K562 (cell line): Measurements from ENCODE around the gene TOP3A. TPM values are rescaled to one million over a fixed set of nuclear protein-coding genes. Genes with fewer than 3 reads are reported as not detected.
A peak's percentile ranks its signal among the peaks of the same experiment; 100 is the strongest.

Experiments used
- ATAC-seq: fragments of 200-7000 bp; cut with Tn5 transposase; 3 replicates; pipeline ENCODE4 v1.9.1; 2020; ENCODE audit warnings: moderate library complexity
- BruUV-seq: library from RNA; stranded (reverse); fragments of 400-500 nt; replicated peaks from 2 replicates; lab custom pipeline; 2021; lab: Mats Ljungman, UMichigan
- CTCF ChIA-PET: fragments of 300-600 bp; formaldehyde crosslinking; extraction: SDS; loops from one replicate; lab custom pipeline; 2021; ENCODE audit warnings: low intra/inter-chr PET ratio; lab: Yijun Ruan, JAX
- POLR2A ChIA-PET: fragments of 300-600, 350-650 bp; sonication (Branson Sonifier 250); formaldehyde crosslinking; extraction: SDS; loops from one replicate; lab custom pipeline; 2021; ENCODE audit warnings: antibody characterized with exemption, inconsistent platforms; lab: Yijun Ruan, JAX
- DNase-seq, 4 experiments: peaks; one replicate each; pipeline versions ENCODE4 v3.0.0 to v3.0.0-alpha.2; 2011 to 2018; ENCODE audit warnings: low spot score in 3 of 4, mixed read lengths in 3 of 4; ENCODE audit errors: extremely low read depth in 1 of 4
- FAIRE-seq: peaks from 2 replicates; lab custom pipeline; 2011; peaks lifted over from hg19 to GRCh38; lab: Jason Lieb, UNC
- H2AFZ ChIP-seq: 2 replicates; pipeline ENCODE4 v1.6.0; 2011; ENCODE audit warnings: low read depth, low read length, control low read depth, inconsistent platforms
- H3K27ac ChIP-seq: fragments of 200-600 bp; 3 replicates; pipeline ENCODE4 v1.8.0; 2011; ENCODE audit warnings: low read depth, mild to moderate bottlenecking, control low read depth, inconsistent platforms, low read length, moderate library complexity, mixed read lengths; ENCODE audit errors: extremely low read depth
- H3K27me3 ChIP-seq, 2 experiments: fragments of 300-600 bp in 1 of 2; 2 replicates in 1 of 2; 3 replicates in 1 of 2; pipeline versions ENCODE4 v1.6.0 to v1.8.0; 2011; ENCODE audit warnings: inconsistent platforms in 2 of 2, low read length in 2 of 2, mild to moderate bottlenecking in 1 of 2, mixed read lengths in 1 of 2, moderate library complexity in 1 of 2; ENCODE audit not compliant: control insufficient read depth in 2 of 2, insufficient read depth in 2 of 2
- H3K36me3 ChIP-seq: fragments of 300-600 bp; 3 replicates; pipeline ENCODE4 v1.8.0; 2011; ENCODE audit warnings: mild to moderate bottlenecking, low read length, inconsistent platforms; ENCODE audit not compliant: control insufficient read depth, insufficient read depth
- H3K4me1 ChIP-seq, 2 experiments: fragments of 200-600 bp in 1 of 2; replicated peaks in 1 of 2; 2 replicates in 1 of 2; 3 replicates in 1 of 2; pipeline versions ENCODE4 v1.5.1 to v1.8.0; 2011; ENCODE audit warnings: inconsistent platforms in 2 of 2, low read length in 2 of 2, mild to moderate bottlenecking in 1 of 2, mixed read lengths in 1 of 2, moderate library complexity in 1 of 2; ENCODE audit not compliant: control insufficient read depth in 2 of 2, insufficient read depth in 2 of 2
- H3K4me2 ChIP-seq: 2 replicates; pipeline ENCODE4 v1.6.1; 2011; ENCODE audit warnings: low read length, control low read depth, inconsistent platforms, mixed read lengths; ENCODE audit not compliant: insufficient read depth
- H3K4me3 ChIP-seq: fragments of 200-600 bp; sonication (generic), shearing (Covaris generic); 2 replicates; pipeline ENCODE4 v1.5.1; 2016; ENCODE audit warnings: control low read depth, inconsistent platforms
- H3K79me2 ChIP-seq: fragments of 200-600 bp; 3 replicates; pipeline ENCODE4 v1.8.0; 2011; ENCODE audit warnings: low read length, inconsistent platforms; ENCODE audit not compliant: control insufficient read depth, insufficient read depth
- H3K9ac ChIP-seq, 2 experiments: 2 replicates each; pipeline versions ENCODE4 v1.6.0 to v1.6.1; 2011; ENCODE audit warnings: low read depth in 2 of 2, low read length in 2 of 2, control low read depth in 1 of 2, inconsistent platforms in 1 of 2, mild to moderate bottlenecking in 1 of 2, mixed read lengths in 1 of 2; ENCODE audit not compliant: insufficient read depth in 1 of 2
- H3K9me1 ChIP-seq: one replicate; pipeline ENCODE4 v1.6.0; 2011; ENCODE audit warnings: inconsistent platforms, mild to moderate bottlenecking, low read length, moderate library complexity; ENCODE audit not compliant: control insufficient read depth, insufficient read depth
- H3K9me3 ChIP-seq: replicated peaks from 2 replicates; pipeline ENCODE4 v1.5.1; 2011; ENCODE audit warnings: low read depth, low read length, inconsistent platforms; ENCODE audit not compliant: control insufficient read depth, insufficient read depth
- H4K20me1 ChIP-seq: replicated peaks from 2 replicates; pipeline ENCODE4 v1.6.1; 2011; ENCODE audit warnings: low read length, inconsistent platforms, mixed read lengths; ENCODE audit not compliant: control insufficient read depth, insufficient read depth
- BCOR ChIP-seq: fragments of 450-650 bp; IDR thresholded peaks from 2 replicates; pipeline ENCODE4 v1.6.1; 2016
- CAMTA2 ChIP-seq: fragments of 250-450 bp; sonication (Bioruptor Pico); conservative IDR thresholded peaks from 2 replicates; pipeline ENCODE4 v1.5.1; 2022
- CBX2 ChIP-seq: fragments of 200-600 bp; sonication (generic); IDR thresholded peaks from one replicate; pipeline ENCODE4 v1.6.1; 2012; ENCODE audit warnings: mild to moderate bottlenecking, low read length, inconsistent platforms; ENCODE audit not compliant: insufficient read depth, poor library complexity, severe bottlenecking
- DPF2 ChIP-seq: fragments of 450-650 bp; IDR thresholded peaks from 2 replicates; pipeline ENCODE4 v1.6.1; 2016
- ESRRB ChIP-seq: fragments of 250-450 bp; sonication (Bioruptor Pico); IDR thresholded peaks from 2 replicates; pipeline ENCODE4 v1.5.0; 2020; ENCODE audit warnings: mild to moderate bottlenecking, moderate library complexity, borderline replicate concordance
- GATAD2B ChIP-seq: fragments of 450-650 bp; IDR thresholded peaks from 2 replicates; pipeline ENCODE4 v1.6.1; 2017; ENCODE audit warnings: mild to moderate bottlenecking, borderline replicate concordance
- HNRNPK ChIP-seq: fragments of 200-400 bp; formaldehyde crosslinking; IDR thresholded peaks from one replicate; pipeline ENCODE4 v1.6.1; 2018; ENCODE audit warnings: mild to moderate bottlenecking, low read depth, low read length; ENCODE audit not compliant: poor library complexity, severe bottlenecking
- NCOR1 ChIP-seq: fragments of 450-650 bp; IDR thresholded peaks from 2 replicates; pipeline ENCODE4 v1.6.1; 2016; ENCODE audit warnings: mild to moderate bottlenecking, moderate library complexity
- NKRF ChIP-seq: fragments of 450-650 bp; IDR thresholded peaks from 2 replicates; pipeline ENCODE4 v1.6.1; 2016; ENCODE audit warnings: borderline replicate concordance
- NR2C1 ChIP-seq, 2 experiments: fragments of 450-650 bp; IDR thresholded peaks; 2 replicates each; pipeline ENCODE4 v1.6.1; 2017; ENCODE audit warnings: mild to moderate bottlenecking in 2 of 2, antibody characterized with exemption in 1 of 2, inconsistent platforms in 1 of 2, missing compliant biosample characterization in 1 of 2, missing genetic modification characterization in 1 of 2
- NR4A1 ChIP-seq, 2 experiments: fragments of 250-450 bp in 1 of 2; fragments of 450-650 bp in 1 of 2; sonication (Bioruptor Pico) in 1 of 2; IDR thresholded peaks; 2 replicates each; pipeline versions ENCODE4 v1.4.0 to v1.6.1; 2016 to 2020; ENCODE audit warnings: mild to moderate bottlenecking in 2 of 2, missing compliant biosample characterization in 1 of 2, missing genetic modification characterization in 1 of 2, moderate library complexity in 1 of 2
- POLR2H ChIP-seq: IDR thresholded peaks from 2 replicates; pipeline ENCODE4 v1.6.1; 2016; ENCODE audit warnings: missing genetic modification characterization, low read depth, mild to moderate bottlenecking, control low read depth, missing compliant biosample characterization, moderate library complexity
- PRMT5 ChIP-seq: sonication (generic); formaldehyde crosslinking; IDR thresholded peaks from 2 replicates; pipeline ENCODE4 v1.5.0; 2020; ENCODE audit warnings: missing genetic modification reagents
- PURB ChIP-seq: sonication (generic); formaldehyde crosslinking; IDR thresholded peaks from 2 replicates; pipeline ENCODE4 v1.9.0; 2021; ENCODE audit warnings: low read depth, mild to moderate bottlenecking, missing genetic modification reagents
- SRF ChIP-seq, 2 experiments: fragments of 250-450, 450-650 bp in 1 of 2; sonication (Bioruptor Pico) in 1 of 2; sonication (generic) in 1 of 2; formaldehyde crosslinking; IDR thresholded peaks; 2 replicates each; pipeline versions ENCODE4 v1.5.0 to v1.5.1; 2020 to 2022; ENCODE audit warnings: mild to moderate bottlenecking in 1 of 2, missing genetic modification reagents in 1 of 2
- ZNF217 ChIP-seq: sonication (generic); formaldehyde crosslinking; IDR thresholded peaks from 2 replicates; pipeline ENCODE4 v1.8.0; 2022; ENCODE audit warnings: mild to moderate bottlenecking, missing genetic modification reagents
- ZNF586 ChIP-seq: fragments of 450-650 bp; formaldehyde crosslinking; conservative IDR thresholded peaks from 2 replicates; pipeline ENCODE4 v1.4.0; 2020; ENCODE audit warnings: mild to moderate bottlenecking, moderate library complexity
- ZNF589 ChIP-seq: fragments of 200-800 bp; sonication (Bioruptor generic); IDR thresholded peaks from 2 replicates; pipeline ENCODE4 v1.6.1; 2016; ENCODE audit warnings: low read depth, missing genetic modification characterization, missing compliant biosample characterization
- WGBS: fragments of 100-300 bp; shearing (Covaris generic); methylation state at CpG from one replicate; pipeline ENCODE4 v1.1.6; 2016; ENCODE audit warnings: low coverage, mixed read lengths; ENCODE audit not compliant: insufficient coverage; ENCODE audit errors: missing lambda C conversion rate; 5-methylcytosine and 5-hydroxymethylcytosine counted together
- in situ Hi-C: fragments of 300-500 bp; cut with MboI; formaldehyde crosslinking; loops from 4 replicates; pipeline ENCODE4 v1.15.0; 2018; ENCODE audit warnings: inconsistent platforms, mixed read lengths
- intact Hi-C: fragments of 100-400 bp; cut with micrococcal nuclease; formaldehyde crosslinking; loops from 2 replicates; pipeline ENCODE4 v1.14.2; 2022
- polyA plus RNA-seq, 8 experiments: library from polyadenylated mRNA; depleted of rRNA in 4 of 8; stranded (reverse) in 5 of 8; unstranded in 3 of 8; fragments of >200 nt; fragmentation: Nextera tagmentation in 2 of 8; fragmentation: Illumina TruSeq in 1 of 8; extraction: Ambion mirVana in 2 of 8; extraction: Trizol in 1 of 8; gene quantifications; 2 replicates each; pipeline versions ENCODE4 v1.2.1 to v1.2.3, GENCODE V29; 2011 to 2014; ENCODE audit warnings: inconsistent platforms in 1 of 8, missing spikeins in 1 of 8
- total RNA-seq, 7 experiments: library from RNA; depleted of rRNA in 6 of 7; stranded (reverse); fragments of >200 nt in 6 of 7; fragmentation: Illumina TruSeq in 2 of 7; extraction: Trizol in 2 of 7; gene quantifications; 2 replicates each; pipeline versions ENCODE4 v1.2.1 to v1.2.3, GENCODE V29; 2011 to 2021; ENCODE audit warnings: low replicate concordance in 1 of 7

TOP3A gene
- total and polyA plus RNA-seq, 9 of the 15 experiments (the other 6 are each of a cell fraction or from before 2014, with no cell fraction given), result 5.2 to 49.7 (median 24.7) TPM

GRCh38 chr17:18328643-18329204, 13.9 kb upstream of the TOP3A start:
- intact Hi-C loops, result loop anchor here (10.0 kb wide), 1 partner anchor 184 kb away; no protein-coding TSS in a partner anchor
- CTCF ChIA-PET, result no interaction called here

GRCh38 chr17:18327556-18327955, 12.8 kb upstream of the TOP3A start:
- Histone ChIP-seq H3K4me2 (no peak overlapping the region), H3K27me3 (no peaks in the 10 kb centered on the region), H3K9me3 (no peaks in the 10 kb centered on the region), H3K36me3 (peaks cover 59% of the 10 kb centered on the region; the same call in 2 of the 3 replicates), H3K9me1 (no peaks in the 10 kb centered on the region), H3K79me2 (no peaks in the 10 kb centered on the region), H3K4me1 (peaks cover 0 to 3% of the 10 kb centered on the region in 2 experiments; a peak in 2 of 5 replicates), H3K4me3 (no peak overlapping the region), H3K27ac (no peak overlapping the region), H4K20me1 (no peaks in the 10 kb centered on the region), H3K9ac (peak overlapping the region in 1 of 2 experiments; percentile 26; a peak in 1 of 4 replicates), H2AFZ (no peak overlapping the region)
- ChIA-PET CTCF (no interaction called here), POLR2A (interaction anchor here (1.8 to 2.0 kb wide), 2 partner anchors 8 to 10 kb away, joined by 4 to 7 read pairs; no protein-coding TSS in a partner anchor)
- intact Hi-C loops (loop anchor here (10.0 kb wide), 1 partner anchor 183 kb away; no protein-coding TSS in a partner anchor), in situ Hi-C loops (no loop called here)
- DNase-seq, result no peak
- FAIRE-seq, result no peak
- no TSS peak for BruUV-seq
- WGBS, result 92% methylated on average over 10 of the region's 10 CpGs
- ATAC-seq, result no peak
- TF ChIP-seq NKRF (no peak), DPF2 (no peak), NR4A1 (CRISPR knock-in tag; IDR thresholded peaks at IDR 0.05) (no peak), NR4A1 (tag; IDR thresholded peaks at IDR 0.05) (no peak), CAMTA2 (CRISPR knock-in tag) (no peak), ESRRB (CRISPR knock-in tag) (no peak), NCOR1 (no peak), CBX2 (no peak), HNRNPK (no peak), PURB (CRISPR knock-in tag) (no peak), ZNF217 (CRISPR knock-in tag) (no peak), ZNF589 (CRISPR knock-in tag) (no peak)

More at GRCh38 chr17:18328643-18329204, 13.9 kb upstream of the TOP3A start:
- Histone ChIP-seq H3K9me3 (no peaks in the 10 kb centered on the region), H3K36me3 (peaks cover 56% of the 10 kb centered on the region; the same call in 2 of the 3 replicates), H3K27me3 (no peaks in the 10 kb centered on the region), H4K20me1 (no peaks in the 10 kb centered on the region), H3K9ac (no peak overlapping the region), H3K9me1 (no peaks in the 10 kb centered on the region), H3K79me2 (no peaks in the 10 kb centered on the region), H3K4me2 (no peak overlapping the region), H3K4me3 (no peak overlapping the region), H3K27ac (no peak overlapping the region), H3K4me1 (no peaks in the 10 kb centered on the region; a peak in 1 of 5 replicates), H2AFZ (no peak overlapping the region)
- no peak for FAIRE-seq
- TF ChIP-seq ZNF586 (no peak), GATAD2B (no peak), BCOR (no peak), NR2C1 (IDR thresholded peaks at IDR 0.05) (no peak), NR2C1 (tag; IDR thresholded peaks at IDR 0.05) (no peak), PRMT5 (CRISPR knock-in tag) (no peak), SRF (CRISPR knock-in tag; IDR thresholded peaks at IDR 0.05) (no peak), POLR2H (tag) (no peak)
- 86% methylated on average over 5 of the region's 9 CpGs for WGBS
- BruUV-seq, result no TSS peak
- DNase-seq, result no peak
- POLR2A ChIA-PET, result interaction anchor here (1.8 to 2.0 kb wide), 2 partner anchors 9 kb away, joined by 4 to 7 read pairs; no protein-coding TSS in a partner anchor
- no peak for ATAC-seq
- in situ Hi-C loops, result no loop called here
